H9 (cell line): ENCODE data around the gene VASH2. TPM values are rescaled to one million over a fixed set of nuclear protein-coding genes. Genes with fewer than 3 reads are reported as not detected.

ENCODE experiments used
- DNase-seq: peaks from one replicate; pipeline ENCODE4 v3.0.0-alpha.2; 2017
- H2AFZ ChIP-seq: one replicate; pipeline ENCODE4 v1.6.1; 2013; ENCODE audit warnings: mild to moderate bottlenecking, low read length, control low read depth, moderate library complexity
- H2AK5ac ChIP-seq: 2 replicates; pipeline ENCODE4 v1.6.1; 2013; ENCODE audit warnings: low read length, control low read depth, mixed read lengths; ENCODE audit not compliant: insufficient read length
- H2BK120ac ChIP-seq: one replicate; pipeline ENCODE4 v1.6.1; 2013; ENCODE audit warnings: low read depth, mild to moderate bottlenecking, low read length, control low read depth, inconsistent platforms; ENCODE audit not compliant: poor library complexity, severe bottlenecking
- H2BK12ac ChIP-seq: 2 replicates; pipeline ENCODE4 v1.6.1; 2013; ENCODE audit warnings: low read length, control low read depth, mixed read lengths, low read depth; ENCODE audit not compliant: insufficient read length
- H2BK15ac ChIP-seq: 2 replicates; pipeline ENCODE4 v1.6.1; 2013; ENCODE audit warnings: low read depth, low read length, control low read depth
- H2BK20ac ChIP-seq: one replicate; pipeline ENCODE4 v1.6.1; 2013; ENCODE audit warnings: low read depth, mild to moderate bottlenecking, low read length, control low read depth, inconsistent platforms; ENCODE audit not compliant: poor library complexity, severe bottlenecking
- H2BK5ac ChIP-seq: 2 replicates; pipeline ENCODE4 v1.6.1; 2013; ENCODE audit warnings: low read length, control low read depth, mixed read lengths; ENCODE audit not compliant: insufficient read length
- H3K14ac ChIP-seq: 2 replicates; pipeline ENCODE4 v1.6.1; 2013; ENCODE audit warnings: low read length, control low read depth; ENCODE audit not compliant: insufficient read depth
- H3K18ac ChIP-seq: 2 replicates; pipeline ENCODE4 v1.6.1; 2013; ENCODE audit warnings: low read depth, mild to moderate bottlenecking, mixed read lengths, low read length, control low read depth; ENCODE audit not compliant: insufficient read length
- H3K23ac ChIP-seq: 2 replicates; pipeline ENCODE4 v1.6.1; 2013; ENCODE audit warnings: low read length, control low read depth, mixed read lengths, low read depth; ENCODE audit not compliant: insufficient read length
- H3K23me2 ChIP-seq: 2 replicates; pipeline ENCODE4 v1.6.1; 2013; ENCODE audit warnings: low read depth, mild to moderate bottlenecking, mixed read lengths, low read length, control low read depth; ENCODE audit not compliant: insufficient read length, poor library complexity, severe bottlenecking
- H3K27ac ChIP-seq: 2 replicates; pipeline ENCODE4 v1.5.1; 2013; ENCODE audit warnings: low read length, control low read depth, mixed read lengths, low read depth; ENCODE audit not compliant: insufficient read length
- H3K27me3 ChIP-seq: 2 replicates; pipeline ENCODE4 v1.6.1; 2013; ENCODE audit warnings: low read length, control low read depth, inconsistent platforms; ENCODE audit not compliant: insufficient read depth
- H3K4ac ChIP-seq: 2 replicates; pipeline ENCODE4 v1.6.1; 2013; ENCODE audit warnings: low read depth, mild to moderate bottlenecking, control low read depth, inconsistent platforms, low read length, moderate library complexity
- H3K4me1 ChIP-seq: 2 replicates; pipeline ENCODE4 v1.6.1; 2013; ENCODE audit warnings: low read length, control low read depth, inconsistent platforms; ENCODE audit not compliant: insufficient read depth
- H3K4me2 ChIP-seq: 2 replicates; pipeline ENCODE4 v1.6.1; 2013; ENCODE audit warnings: low read length, control low read depth, mixed read lengths; ENCODE audit not compliant: insufficient read length, insufficient read depth
- H3K56ac ChIP-seq: 2 replicates; pipeline ENCODE4 v1.6.1; 2013; ENCODE audit warnings: low read depth, mild to moderate bottlenecking, mixed read lengths, low read length, control low read depth; ENCODE audit not compliant: insufficient read length
- H3K79me1 ChIP-seq: 2 replicates; pipeline ENCODE4 v1.6.1; 2013; ENCODE audit warnings: low read depth, mild to moderate bottlenecking, moderate library complexity, low read length, control low read depth, inconsistent platforms; ENCODE audit not compliant: insufficient read depth, poor library complexity, severe bottlenecking
- H3K79me2 ChIP-seq: 2 replicates; pipeline ENCODE4 v1.6.1; 2013; ENCODE audit warnings: low read length, control low read depth, inconsistent platforms; ENCODE audit not compliant: insufficient read depth
- H3K9ac ChIP-seq: 2 replicates; pipeline ENCODE4 v1.6.1; 2013; ENCODE audit warnings: low read length, control low read depth, mixed read lengths; ENCODE audit not compliant: insufficient read length; ENCODE audit errors: extremely low read depth
- H3K9me3 ChIP-seq: one replicate; pipeline ENCODE4 v1.6.1; 2013; ENCODE audit warnings: low read depth, low read length, inconsistent platforms; ENCODE audit not compliant: control insufficient read depth
- H3T11ph ChIP-seq: one replicate; pipeline ENCODE4 v1.6.1; 2013; ENCODE audit warnings: mild to moderate bottlenecking, low read length, control low read depth, inconsistent platforms
- H4K20me1 ChIP-seq: one replicate; pipeline ENCODE4 v1.6.1; 2013; ENCODE audit not compliant: control insufficient read depth, insufficient read length, insufficient read depth
- H4K5ac ChIP-seq: 2 replicates; pipeline ENCODE4 v1.6.1; 2013; ENCODE audit warnings: low read depth, mild to moderate bottlenecking, mixed read lengths, low read length, control low read depth; ENCODE audit not compliant: insufficient read length
- H4K8ac ChIP-seq: replicated peaks from 2 replicates; pipeline ENCODE4 v1.6.1; 2013; ENCODE audit warnings: low read length, control low read depth, mixed read lengths, low read depth; ENCODE audit not compliant: insufficient read length
- H4K91ac ChIP-seq: 2 replicates; pipeline ENCODE4 v1.6.1; 2013; ENCODE audit warnings: low read depth, mild to moderate bottlenecking, moderate library complexity, mixed read lengths, low read length, control low read depth; ENCODE audit not compliant: insufficient read length
- H3K27ac Mint-ChIP-seq, 3 experiments: 2 replicates in 2 of 3; 3 replicates in 1 of 3; pipeline ENCODE4 v1.8.0; 2020 to 2021; ENCODE audit warnings: mixed read lengths in 3 of 3, mild to moderate bottlenecking in 1 of 3, moderate library complexity in 1 of 3
- H3K27me3 Mint-ChIP-seq: 2 replicates; pipeline ENCODE4 v1.8.0; 2021; ENCODE audit warnings: low read depth, mild to moderate bottlenecking, moderate library complexity, mixed read lengths
- H3K36me3 Mint-ChIP-seq, 3 experiments: 2 replicates in 2 of 3; 3 replicates in 1 of 3; pipeline ENCODE4 v1.8.0; 2020 to 2021; ENCODE audit warnings: low read depth in 3 of 3, mixed read lengths in 3 of 3; ENCODE audit not compliant: insufficient read depth in 1 of 3
- H3K4me1 Mint-ChIP-seq, 2 experiments: 2 replicates each; pipeline ENCODE4 v1.8.0; 2020; ENCODE audit warnings: mixed read lengths in 2 of 2
- H3K4me3 Mint-ChIP-seq, 2 experiments: 2 replicates in 1 of 2; 3 replicates in 1 of 2; pipeline ENCODE4 v1.8.0; 2020 to 2021; ENCODE audit warnings: mild to moderate bottlenecking in 2 of 2, mixed read lengths in 2 of 2, moderate library complexity in 1 of 2
- H3K9me3 Mint-ChIP-seq, 2 experiments: 2 replicates in 1 of 2; 3 replicates in 1 of 2; pipeline ENCODE4 v1.8.0; 2020; ENCODE audit warnings: mild to moderate bottlenecking in 2 of 2, mixed read lengths in 2 of 2, moderate library complexity in 1 of 2
- CTCF ChIP-seq: fragments of 200-600 bp; sonication (generic); conservative IDR thresholded peaks from 3 replicates; pipeline ENCODE4 v1.8.0; 2021; ENCODE audit warnings: antibody characterized with exemption, mild to moderate bottlenecking
- WGBS: extraction: QIAGEN DNeasy Blood & Tissue Kit; methylation state at CpG from one replicate; pipeline ENCODE4 v1.1.7; 2013; ENCODE audit warnings: missing lambda C conversion rate, low lambda C conversion rate, mixed read lengths; ENCODE audit not compliant: insufficient read length; ENCODE audit errors: extremely low coverage; 5-methylcytosine and 5-hydroxymethylcytosine counted together
- total RNA-seq: library from RNA; stranded (reverse); gene quantifications from 2 replicates; pipeline ENCODE4 v1.2.1, GENCODE V29; 2021

The VASH2 gene
- total RNA-seq, 1 experiment from 2014 or later, result 76.1 TPM

- Histone ChIP-seq H3K14ac (no peak overlapping the region), H2BK120ac (no peak overlapping the region), H2AK5ac (no peak overlapping the region), H4K5ac (no peak overlapping the region), H3K79me1 (no peaks in the 10 kb centered on the region), H3K4ac (no peak overlapping the region), H3K23ac (no peak overlapping the region), H3K27me3 (no peaks in the 10 kb centered on the region), H4K91ac (no peak overlapping the region), H3K56ac (no peak overlapping the region), H3K9me3 (no peaks in the 10 kb centered on the region), H2BK12ac (no peak overlapping the region), H3K4me1 (no peaks in the 10 kb centered on the region), H3T11ph (no peak overlapping the region), H4K20me1 (no peaks in the 10 kb centered on the region), H3K23me2 (no peaks in the 10 kb centered on the region), H2BK15ac (no peak overlapping the region), H2BK20ac (no peak overlapping the region), H2BK5ac (no peak overlapping the region), H3K27ac (no peak overlapping the region), H3K79me2 (no peaks in the 10 kb centered on the region), H2AFZ (no peak overlapping the region), H3K9ac (no peak overlapping the region), H3K18ac (no peak overlapping the region), H4K8ac (no peak overlapping the region), H3K4me2 (no peak overlapping the region)
- Mint-ChIP-seq H3K4me3 (no peak overlapping the region), H3K36me3 (peaks cover 0 to 11% (median 0%) of the 10 kb centered on the region in 3 experiments; a peak in 1 of 7 replicates), H3K27me3 (peaks cover 7% of the 10 kb centered on the region; the same call in 1 of the 2 replicates), H3K4me1 (peaks cover 0 to 3% of the 10 kb centered on the region in 2 experiments; a peak in 1 of 4 replicates), H3K27ac (no peak overlapping the region), H3K9me3 (peaks cover 6 to 13% of the 10 kb centered on the region in 2 experiments)
- no peak for DNase-seq
- no peak for TF ChIP-seq CTCF
- WGBS, result no CpG with 5 or more reads among the region's 1 CpG
Measured at GRCh38 chr1:213034713-213035112, 84.4 kb downstream of the VASH2 start.
